Endothelial cell of umbilical vein (primary cell): ENCODE results near the gene RIMBP2. TPM values are rescaled to one million over a fixed set of nuclear protein-coding genes. Genes with fewer than 3 reads are reported as not detected.

Experiments
- BruUV-seq: library from RNA; stranded (reverse); fragments of 400-500 nt; replicated peaks from 2 replicates; lab custom pipeline; 2021; lab: Mats Ljungman, UMichigan
- CTCF ChIA-PET: fragments of 300-600, 350-600 bp; sonication (Branson Sonifier 250); formaldehyde crosslinking; loops from one replicate; lab custom pipeline; 2021; ENCODE audit warnings: antibody characterized with exemption, inconsistent platforms; lab: Charles Lee
- POLR2A ChIA-PET: fragments of 300-600, 350-600 bp; sonication (Branson Sonifier 250); formaldehyde crosslinking; loops from one replicate; lab custom pipeline; 2021; ENCODE audit warnings: antibody characterized with exemption, inconsistent platforms; lab: Charles Lee
- DNase-seq: peaks from one replicate; pipeline ENCODE4 v3.0.0-alpha.2; 2011; ENCODE audit warnings: low read depth, low spot score
- FAIRE-seq: peaks from 2 replicates; lab custom pipeline; 2011; peaks lifted over from hg19 to GRCh38; lab: Jason Lieb, UNC
- H2AFZ ChIP-seq: 2 replicates; pipeline ENCODE4 v1.6.0; 2012; ENCODE audit warnings: low read depth, low read length, control low read depth, inconsistent platforms
- H3K27ac ChIP-seq: 2 replicates; pipeline ENCODE4 v1.5.1; 2011; ENCODE audit warnings: low read depth, mild to moderate bottlenecking, control low read depth, low read length, moderate library complexity; ENCODE audit not compliant: insufficient read depth
- H3K27me3 ChIP-seq, 2 experiments: 2 replicates each; pipeline versions ENCODE4 v1.6.0 to v1.6.1; 2011; ENCODE audit warnings: low read length in 2 of 2, mixed read lengths in 1 of 2; ENCODE audit not compliant: control insufficient read depth in 2 of 2, insufficient read depth in 2 of 2
- H3K36me3 ChIP-seq, 2 experiments: 2 replicates in 1 of 2; 3 replicates in 1 of 2; pipeline ENCODE4 v1.5.1; 2011; ENCODE audit warnings: low read length in 2 of 2, mild to moderate bottlenecking in 1 of 2, moderate library complexity in 1 of 2; ENCODE audit not compliant: control insufficient read depth in 2 of 2, insufficient read depth in 2 of 2; ENCODE audit errors: extremely low read depth in 1 of 2
- H3K4me1 ChIP-seq: 3 replicates; pipeline ENCODE4 v1.5.1; 2011; ENCODE audit warnings: mild to moderate bottlenecking, low read length; ENCODE audit not compliant: control insufficient read depth, insufficient read depth; ENCODE audit errors: extremely low read depth
- H3K4me2 ChIP-seq: 2 replicates; pipeline ENCODE4 v1.6.1; 2011; ENCODE audit warnings: low read length, control low read depth, mixed read lengths; ENCODE audit not compliant: insufficient read depth
- H3K4me3 ChIP-seq, 3 experiments: fragments of 200-600 bp in 1 of 3; sonication (generic), shearing (Covaris generic) in 1 of 3; replicated peaks in 1 of 3; 2 replicates each; pipeline ENCODE4 v1.5.1; 2011 to 2016; ENCODE audit warnings: control low read depth in 3 of 3, low read length in 3 of 3, mild to moderate bottlenecking in 2 of 3, inconsistent platforms in 1 of 3, low read depth in 1 of 3, moderate library complexity in 1 of 3; ENCODE audit not compliant: insufficient read depth in 1 of 3
- H3K79me2 ChIP-seq: 2 replicates; pipeline ENCODE4 v1.6.0; 2012; ENCODE audit warnings: low read length, inconsistent platforms; ENCODE audit not compliant: control insufficient read depth, insufficient read depth
- H3K9ac ChIP-seq: replicated peaks from 2 replicates; pipeline ENCODE3; 2011; ENCODE audit warnings: low read length, control low read depth; ENCODE audit not compliant: insufficient read depth; ENCODE audit errors: extremely low read depth
- H3K9me1 ChIP-seq: replicated peaks from 3 replicates; pipeline ENCODE4 v1.6.0; 2011; ENCODE audit warnings: mild to moderate bottlenecking, low read length; ENCODE audit not compliant: control insufficient read depth, insufficient read depth; ENCODE audit errors: extremely low read depth
- H3K9me3 ChIP-seq: replicated peaks from 2 replicates; pipeline ENCODE4 v1.5.1; 2012; ENCODE audit warnings: low read length, inconsistent platforms; ENCODE audit not compliant: control insufficient read depth, insufficient read depth
- H4K20me1 ChIP-seq: replicated peaks from 2 replicates; pipeline ENCODE3; 2011; ENCODE audit warnings: mild to moderate bottlenecking, low read length; ENCODE audit not compliant: control insufficient read depth, insufficient read depth; ENCODE audit errors: extremely low read depth
- EZH2 ChIP-seq: IDR thresholded peaks from 2 replicates; pipeline ENCODE4 v1.6.1; 2012; ENCODE audit warnings: borderline replicate concordance, low read depth, mild to moderate bottlenecking, moderate library complexity, low read length, inconsistent platforms; ENCODE audit not compliant: severe bottlenecking
- FOS ChIP-seq: IDR thresholded peaks from 2 replicates; pipeline ENCODE4 v1.6.1; 2011; ENCODE audit warnings: mild to moderate bottlenecking, low read length, moderate library complexity, borderline replicate concordance; ENCODE audit not compliant: insufficient read depth
- GATA2 ChIP-seq: IDR thresholded peaks from 2 replicates; pipeline ENCODE4 v1.7.0; 2011; ENCODE audit warnings: low read depth, mild to moderate bottlenecking, moderate library complexity, mixed read lengths, low read length; ENCODE audit not compliant: insufficient read length, insufficient read depth
- JUN ChIP-seq: IDR thresholded peaks from 2 replicates; pipeline ENCODE4 v1.6.1; 2011; ENCODE audit warnings: borderline replicate concordance, low read depth; ENCODE audit not compliant: insufficient read length, insufficient read depth
- MYC ChIP-seq: IDR thresholded peaks from one replicate; pipeline ENCODE4 v1.6.1; 2011; ENCODE audit warnings: mild to moderate bottlenecking, low read depth, low read length
- POLR2A ChIP-seq: IDR thresholded peaks from 2 replicates; pipeline ENCODE4 v1.6.1; 2012; ENCODE audit warnings: low read depth, mild to moderate bottlenecking, control low read depth, low read length
- POLR2AphosphoS5 ChIP-seq: IDR thresholded peaks from 2 replicates; pipeline ENCODE4 v1.6.1; 2012; ENCODE audit warnings: low read depth, mild to moderate bottlenecking, control low read depth, low read length, moderate library complexity; ENCODE audit not compliant: insufficient read depth
- dilution Hi-C: fragments of 300-500 bp; cut with MboI; formaldehyde crosslinking; loops from one replicate; pipeline ENCODE4 v1.15.0; 2019; ENCODE audit warnings: low sequenced_read_pairs; ENCODE audit not compliant: extremely low pct_ligation_motif_present
- intact Hi-C: fragments of 100-400 bp; cut with micrococcal nuclease; formaldehyde crosslinking; loops from one replicate; pipeline ENCODE4 v1.10.0; 2022
- polyA plus RNA-seq, 4 experiments: library from polyadenylated mRNA; depleted of rRNA in 3 of 4; stranded (reverse) in 3 of 4; unstranded in 1 of 4; fragments of >200 nt; gene quantifications; 2 replicates each; pipeline versions ENCODE4 v1.2.1 to v1.2.3, GENCODE V29; 2011 to 2012; ENCODE audit warnings: missing spikeins in 1 of 4
- total RNA-seq: library from RNA; stranded (reverse); gene quantifications from 2 replicates; pipeline ENCODE4 v1.2.3, GENCODE V29; 2021
- TF ChIP-seq, protein P1 (sequence below): IDR thresholded peaks from 2 replicates; pipeline ENCODE4 v1.6.1; 2011; ENCODE audit not compliant: insufficient read depth, insufficient read length
- TF ChIP-seq, protein P2 (sequence below), 2 donors: IDR thresholded peaks; 1 replicate in 1 of 2; 2 replicates in 1 of 2; pipeline ENCODE4 v1.5.1; 2011; ENCODE audit warnings: low read length in 2 of 2, mild to moderate bottlenecking in 2 of 2, moderate library complexity in 2 of 2, control low read depth in 1 of 2, inconsistent platforms in 1 of 2, low read depth in 1 of 2; ENCODE audit not compliant: insufficient read depth in 1 of 2; ENCODE audit errors: extremely low read depth in 1 of 2

Gene RIMBP2
- total and polyA plus RNA-seq, 2 donors (not counting 3 experiments of a cell fraction or from before 2014, with no cell fraction given): 0.04 TPM; not detected in 1

DNA sequence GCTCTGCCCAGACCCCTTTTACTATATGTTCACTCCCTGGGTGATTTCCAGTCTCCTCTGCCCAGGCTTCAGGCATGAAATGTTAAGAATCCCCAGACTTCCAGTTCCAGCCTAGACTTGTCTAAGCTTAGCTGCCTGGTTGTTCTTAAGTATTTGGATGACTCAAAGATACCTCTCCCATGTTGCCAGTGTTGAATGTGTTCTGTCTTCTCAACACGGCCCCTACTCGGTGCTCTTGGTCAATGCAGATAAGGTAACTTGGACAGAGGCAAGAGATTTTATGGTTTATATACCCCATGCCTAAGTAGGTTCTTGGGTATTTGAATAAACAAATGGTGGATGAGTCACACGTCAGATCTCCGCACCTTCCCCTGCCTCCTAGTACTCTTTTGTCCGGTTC lies 364.8 kb downstream of the RIMBP2 start:
- FAIRE-seq: no peak

More for the DNA sequence above, 364.8 kb downstream of the RIMBP2 start:
- Histone ChIP-seq H3K27ac (no peak overlapping the region), H3K4me2 (no peak overlapping the region), H2AFZ (no peak overlapping the region), H3K4me3 (no peak overlapping the region), H3K9ac (no peak overlapping the region), H3K36me3 (no peaks in the 10 kb centered on the region), H4K20me1 (no peaks in the 10 kb centered on the region), H3K4me1 (no peaks in the 10 kb centered on the region), H3K9me1 (no peaks in the 10 kb centered on the region), H3K27me3 (no peaks in the 10 kb centered on the region), H3K79me2 (no peaks in the 10 kb centered on the region), H3K9me3 (peaks cover 2% of the 10 kb centered on the region)
- dilution Hi-C loops (no loop called here), intact Hi-C loops (no loop called here)
- ChIA-PET POLR2A (no interaction called here), CTCF (no interaction called here)
- DNase-seq: no peak
- no peak for TF ChIP-seq POLR2A
- TF ChIP-seq, protein P1, sequence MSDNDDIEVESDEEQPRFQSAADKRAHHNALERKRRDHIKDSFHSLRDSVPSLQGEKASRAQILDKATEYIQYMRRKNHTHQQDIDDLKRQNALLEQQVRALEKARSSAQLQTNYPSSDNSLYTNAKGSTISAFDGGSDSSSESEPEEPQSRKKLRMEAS: no peak
- TF ChIP-seq EZH2: no peak
- TF ChIP-seq POLR2AphosphoS5: no peak
- TF ChIP-seq, protein P2, sequence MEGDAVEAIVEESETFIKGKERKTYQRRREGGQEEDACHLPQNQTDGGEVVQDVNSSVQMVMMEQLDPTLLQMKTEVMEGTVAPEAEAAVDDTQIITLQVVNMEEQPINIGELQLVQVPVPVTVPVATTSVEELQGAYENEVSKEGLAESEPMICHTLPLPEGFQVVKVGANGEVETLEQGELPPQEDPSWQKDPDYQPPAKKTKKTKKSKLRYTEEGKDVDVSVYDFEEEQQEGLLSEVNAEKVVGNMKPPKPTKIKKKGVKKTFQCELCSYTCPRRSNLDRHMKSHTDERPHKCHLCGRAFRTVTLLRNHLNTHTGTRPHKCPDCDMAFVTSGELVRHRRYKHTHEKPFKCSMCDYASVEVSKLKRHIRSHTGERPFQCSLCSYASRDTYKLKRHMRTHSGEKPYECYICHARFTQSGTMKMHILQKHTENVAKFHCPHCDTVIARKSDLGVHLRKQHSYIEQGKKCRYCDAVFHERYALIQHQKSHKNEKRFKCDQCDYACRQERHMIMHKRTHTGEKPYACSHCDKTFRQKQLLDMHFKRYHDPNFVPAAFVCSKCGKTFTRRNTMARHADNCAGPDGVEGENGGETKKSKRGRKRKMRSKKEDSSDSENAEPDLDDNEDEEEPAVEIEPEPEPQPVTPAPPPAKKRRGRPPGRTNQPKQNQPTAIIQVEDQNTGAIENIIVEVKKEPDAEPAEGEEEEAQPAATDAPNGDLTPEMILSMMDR (IDR thresholded peaks at IDR 0.05; ENCODE audit: extremely low read depth in 1 of 2, insufficient read depth in 1 of 2, low read depth in 1 of 2, low read length in 2 of 2): no peak
- no peak for TF ChIP-seq FOS
- no peak for TF ChIP-seq GATA2
- TF ChIP-seq MYC: no peak
- TF ChIP-seq JUN: no peak
- BruUV-seq: no TSS peak
